Natural killer cell (primary cell): Measurements from ENCODE around the gene DYNLL2. TPM values are rescaled to one million over a fixed set of nuclear protein-coding genes. Genes with fewer than 3 reads are reported as not detected.
"Not testable (repeated sequence)": the region's sequence is repeated elsewhere in the genome, so short reads cannot be mapped to it uniquely, and the experiment has no call there.

Source experiments
- ATAC-seq, 3 donors: fragments of 150-1000 bp in 2 of 3; fragments of 200-7000 bp in 1 of 3; cut with Tn5 transposase; 1 replicate in 1 of 3; 2 replicates in 2 of 3; pipeline ENCODE4 v1.10.0; 2021; ENCODE audit warnings: mild to moderate bottlenecking in 2 of 3, moderate library complexity in 2 of 3
- DNase-seq, 2 donors: peaks; one replicate each; pipeline versions ENCODE4 v3.0.0 to v3.0.0-alpha.2; 2013 to 2021; ENCODE audit warnings: mixed read lengths in 1 of 2
- H3K27ac ChIP-seq: one replicate; pipeline ENCODE4 v1.5.1; 2013; ENCODE audit warnings: mild to moderate bottlenecking, low read length
- H3K27me3 ChIP-seq: one replicate; pipeline ENCODE4 v1.6.1; 2013; ENCODE audit warnings: low read length; ENCODE audit not compliant: control insufficient read depth, insufficient read depth
- H3K36me3 ChIP-seq: one replicate; pipeline ENCODE4 v1.6.1; 2013; ENCODE audit warnings: low read length; ENCODE audit not compliant: control insufficient read depth, insufficient read depth
- H3K4me1 ChIP-seq: one replicate; pipeline ENCODE4 v1.6.1; 2013; ENCODE audit warnings: low read length; ENCODE audit not compliant: control insufficient read depth, insufficient read depth
- H3K4me3 ChIP-seq: one replicate; pipeline ENCODE4 v1.5.1; 2013; ENCODE audit warnings: low read length
- H3K9me3 ChIP-seq: one replicate; pipeline ENCODE4 v1.6.1; 2013; ENCODE audit warnings: low read length; ENCODE audit not compliant: control insufficient read depth, insufficient read depth
- H3K27ac Mint-ChIP-seq, 2 donors: one replicate each; pipeline ENCODE4 v1.8.0; 2022; ENCODE audit warnings: mild to moderate bottlenecking in 2 of 2, mixed read lengths in 2 of 2, moderate library complexity in 1 of 2
- H3K27me3 Mint-ChIP-seq, 2 donors: one replicate each; pipeline ENCODE4 v1.8.0; 2022; ENCODE audit warnings: low read depth in 2 of 2, mixed read lengths in 2 of 2
- H3K36me3 Mint-ChIP-seq: one replicate; pipeline ENCODE4 v1.8.0; 2022; ENCODE audit warnings: mixed read lengths
- H3K4me1 Mint-ChIP-seq, 2 donors: one replicate each; pipeline ENCODE4 v1.8.0; 2022; ENCODE audit warnings: mixed read lengths in 2 of 2
- H3K4me3 Mint-ChIP-seq: one replicate; pipeline ENCODE4 v1.8.0; 2022; ENCODE audit warnings: mild to moderate bottlenecking, moderate library complexity, mixed read lengths
- H3K9me3 Mint-ChIP-seq, 2 donors: one replicate each; pipeline ENCODE4 v1.8.0; 2022; ENCODE audit warnings: mixed read lengths in 2 of 2
- CTCF ChIP-seq: fragments of 200-600 bp; IDR thresholded peaks from one replicate; pipeline ENCODE4 v1.8.0; 2022; ENCODE audit warnings: antibody characterized with exemption
- WGBS: methylation state at CpG from one replicate; pipeline ENCODE4 v1.1.7; 2013; ENCODE audit warnings: missing lambda C conversion rate; ENCODE audit not compliant: insufficient coverage; 5-methylcytosine and 5-hydroxymethylcytosine counted together
- intact Hi-C: fragments of 100-400 bp; cut with micrococcal nuclease; formaldehyde crosslinking; loops from one replicate; pipeline ENCODE4 v1.14.2; 2022
- total RNA-seq, 4 donors: library from RNA; stranded (reverse); fragments of 120-200 nt in 1 of 4; gene quantifications; one replicate each; pipeline versions ENCODE4 v1.2.3 to v1.2.4, GENCODE V29; 2013 to 2022

Gene DYNLL2
- total RNA-seq, 3 donors from 2014 or later (not counting 1 experiment from before 2014, with no cell fraction given): 25.6 to 37.0 (median 36.1) TPM

GRCh38 chr17:58043221-58044181 lies 39.7 kb upstream of the DYNLL2 start:
- TF ChIP-seq CTCF: no peak
- H3K36me3 Mint-ChIP-seq: no peaks in the 10 kb centered on the region
- H3K27me3 Mint-ChIP-seq: peaks cover 35 to 58% of the 10 kb centered on the region in 2 donors
- no peak overlapping the region for H3K27ac ChIP-seq
- no peak overlapping the region for H3K4me3 ChIP-seq
- H3K4me3 Mint-ChIP-seq: no peak overlapping the region
- DNase-seq (no peak), ATAC-seq (no peak)
- H3K4me1 Mint-ChIP-seq: no peaks in the 10 kb centered on the region
- no peaks in the 10 kb centered on the region for H3K36me3 ChIP-seq
- H3K27me3 ChIP-seq: no peaks in the 10 kb centered on the region
- H3K27ac Mint-ChIP-seq: no peak overlapping the region
- H3K9me3 Mint-ChIP-seq: no peaks in the 10 kb centered on the region
- 83% methylated on average over 4 of the region's 5 CpGs for WGBS
- no peaks in the 10 kb centered on the region for H3K9me3 ChIP-seq
- intact Hi-C loops: no loop called here
- no peaks in the 10 kb centered on the region for H3K4me1 ChIP-seq

GRCh38 chr17:58044256-58044655 lies 39.0 kb upstream of the DYNLL2 start:
- H3K36me3 ChIP-seq, DNase-seq, H3K9me3 ChIP-seq, H3K4me1 Mint-ChIP-seq, H3K27ac Mint-ChIP-seq, H3K27me3 ChIP-seq, H3K4me3 Mint-ChIP-seq, H3K27ac ChIP-seq, ATAC-seq, H3K4me3 ChIP-seq, H3K9me3 Mint-ChIP-seq, H3K36me3 Mint-ChIP-seq, intact Hi-C loops, H3K4me1 ChIP-seq: not testable (repeated sequence)
- WGBS: 91% methylated on average over 5 of the region's 6 CpGs
- peaks cover 34 to 54% of the 10 kb centered on the region in 2 donors for H3K27me3 Mint-ChIP-seq

- Histone ChIP-seq H3K27ac (no peak overlapping the region), H3K27me3 (no peaks in the 10 kb centered on the region), H3K36me3 (no peaks in the 10 kb centered on the region), H3K4me1 (no peaks in the 10 kb centered on the region), H3K4me3 (no peak overlapping the region), H3K9me3 (no peaks in the 10 kb centered on the region)
- H3K4me3 Mint-ChIP-seq: no peak overlapping the region
- DNase-seq: no peak
- H3K27ac Mint-ChIP-seq: no peak overlapping the region
- no peaks in the 10 kb centered on the region for H3K36me3 Mint-ChIP-seq
- no peaks in the 10 kb centered on the region for H3K9me3 Mint-ChIP-seq
- TF ChIP-seq CTCF: no peak
- WGBS: 78% methylated on average over 17 of the region's 18 CpGs
- no peak for ATAC-seq
- H3K27me3 Mint-ChIP-seq: peaks cover 29 to 32% of the 10 kb centered on the region in 2 donors
- intact Hi-C loops: no loop called here
- H3K4me1 Mint-ChIP-seq: no peaks in the 10 kb centered on the region
These were observed 36.8 kb upstream of the DYNLL2 start for GRCh38 chr17:58046239-58047094.
